ENCODE results near the gene NKAIN2. TPM values are rescaled to one million over a fixed set of nuclear protein-coding genes. Genes with fewer than 3 reads are reported as not detected.
"Not testable (repeated sequence)": the region's sequence is repeated elsewhere in the genome, so short reads cannot be mapped to it uniquely, and the experiment has no call there.

The NKAIN2 gene
- polyA plus RNA-seq, 1 of the 3 experiments (the other 2 are of a cell fraction): not detected

DNA sequence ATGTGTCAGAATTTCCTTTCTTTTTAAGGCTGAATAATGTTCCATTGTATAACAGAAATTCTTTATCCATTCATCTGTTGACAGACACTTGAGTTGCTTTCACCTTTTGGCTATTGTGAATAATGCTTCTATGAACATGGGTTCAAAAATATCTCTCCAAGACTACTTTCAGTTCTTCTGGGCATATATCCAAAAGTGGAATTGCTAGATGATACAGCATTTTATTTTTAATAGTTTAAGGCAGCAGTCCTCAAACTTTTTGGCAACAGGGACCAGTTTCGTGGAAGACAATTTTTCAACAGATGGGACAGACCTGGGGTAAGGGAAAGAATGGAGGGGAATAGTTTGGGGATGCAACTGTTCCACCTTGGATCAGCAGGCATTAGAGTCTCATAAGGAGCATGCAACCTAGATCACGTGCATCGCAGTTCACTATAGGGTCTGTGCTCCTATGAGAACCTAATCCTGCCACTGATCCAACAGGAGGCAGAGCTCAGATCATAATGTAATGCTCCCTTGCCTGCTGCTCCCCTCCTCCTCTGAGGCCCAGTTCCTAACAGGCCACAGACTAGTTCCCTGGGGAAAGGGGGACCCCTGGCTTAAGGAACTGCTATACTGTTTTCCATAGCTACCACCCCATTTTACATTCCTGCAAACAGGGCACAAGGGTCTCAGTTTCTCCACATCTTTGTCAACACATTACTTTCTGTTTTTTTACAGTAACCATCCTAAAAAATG is 918.6 kb downstream of the NKAIN2 start:
- no peak for TF ChIP-seq RCOR1 (IDR thresholded peaks at IDR 0.05; ENCODE audit: low read length)
- H3K4me2 ChIP-seq: no peak overlapping the region
- no peak overlapping the region for H3K9ac ChIP-seq
- H3K79me2 ChIP-seq (ENCODE audit: insufficient read depth): no peaks in the 10 kb centered on the region
- H3K27me3 ChIP-seq (ENCODE audit: insufficient read depth): no peaks in the 10 kb centered on the region
- H3K4me3 ChIP-seq (ENCODE audit: low read depth in 2 of 2, low read length in 1 of 2): no peak overlapping the region
- ChIA-PET CTCF (no interaction called here), POLR2A (no interaction called here)
- no peaks in the 10 kb centered on the region for H3K9me2 ChIP-seq
- no peaks in the 10 kb centered on the region for H3F3A ChIP-seq (replicated peaks; ENCODE audit: insufficient read depth)
- no peaks in the 10 kb centered on the region for H4K20me1 ChIP-seq (ENCODE audit: insufficient read depth)
- no peak overlapping the region for H2AFZ ChIP-seq (ENCODE audit: low read depth)
- DNase-seq: no peak
- WGBS (ENCODE audit: low lambda C conversion rate): 8% methylated on average over 3 of the region's 3 CpGs
- H3K4me1 ChIP-seq (ENCODE audit: control insufficient read depth in 1 of 2, insufficient read depth in 2 of 2, low read depth in 1 of 2, low read length in 1 of 2): no peaks in the 10 kb centered on the region
- no peak overlapping the region for H3K27ac ChIP-seq (ENCODE audit: low read depth in 2 of 2, low read length in 1 of 2)
- H3K9me3 ChIP-seq: no peaks in the 10 kb centered on the region
- no peaks in the 10 kb centered on the region for H3K36me3 ChIP-seq (replicated peaks in 1 of 2; ENCODE audit: control insufficient read depth in 1 of 2, insufficient read depth in 2 of 2, low read length in 1 of 2)

GRCh38 chr6:124723671-124724070 is 920.0 kb downstream of the NKAIN2 start:
- no peaks in the 10 kb centered on the region for H3K27me3 ChIP-seq (ENCODE audit: insufficient read depth)
- H3K9me3 ChIP-seq: no peaks in the 10 kb centered on the region
- H4K20me1 ChIP-seq (ENCODE audit: insufficient read depth): no peaks in the 10 kb centered on the region
- no peaks in the 10 kb centered on the region for H3K9me2 ChIP-seq
- no peak for DNase-seq
- H3K27ac ChIP-seq (ENCODE audit: low read depth in 2 of 2, low read length in 1 of 2): no peak overlapping the region
- TF ChIP-seq SIN3A (IDR thresholded peaks at IDR 0.05; ENCODE audit: borderline replicate concordance, low read depth, low read length): no peak
- TF ChIP-seq TCF12 (IDR thresholded peaks at IDR 0.05): no peak
- TF ChIP-seq, protein P1, sequence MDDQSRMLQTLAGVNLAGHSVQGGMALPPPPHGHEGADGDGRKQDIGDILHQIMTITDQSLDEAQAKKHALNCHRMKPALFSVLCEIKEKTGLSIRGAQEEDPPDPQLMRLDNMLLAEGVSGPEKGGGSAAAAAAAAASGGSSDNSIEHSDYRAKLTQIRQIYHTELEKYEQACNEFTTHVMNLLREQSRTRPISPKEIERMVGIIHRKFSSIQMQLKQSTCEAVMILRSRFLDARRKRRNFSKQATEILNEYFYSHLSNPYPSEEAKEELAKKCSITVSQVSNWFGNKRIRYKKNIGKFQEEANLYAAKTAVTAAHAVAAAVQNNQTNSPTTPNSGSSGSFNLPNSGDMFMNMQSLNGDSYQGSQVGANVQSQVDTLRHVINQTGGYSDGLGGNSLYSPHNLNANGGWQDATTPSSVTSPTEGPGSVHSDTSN (IDR thresholded peaks at IDR 0.05): no peak
- TF ChIP-seq TAF1 (IDR thresholded peaks at IDR 0.05; ENCODE audit: borderline replicate concordance, low read depth, low read length): no peak
- TF ChIP-seq RXRA (IDR thresholded peaks at IDR 0.05; ENCODE audit: borderline replicate concordance, low read depth): no peak
- no peak overlapping the region for H3K4me2 ChIP-seq
- ChIA-PET CTCF (interaction anchor here (1.3 kb wide), 1 partner anchor 10 kb away, joined by 3 read pairs; no protein-coding TSS in a partner anchor), POLR2A (no interaction called here)
- H3K4me3 ChIP-seq (ENCODE audit: low read depth in 2 of 2, low read length in 1 of 2): no peak overlapping the region
- no peaks in the 10 kb centered on the region for H3K36me3 ChIP-seq (replicated peaks in 1 of 2; ENCODE audit: control insufficient read depth in 1 of 2, insufficient read depth in 2 of 2, low read length in 1 of 2)
- no peaks in the 10 kb centered on the region for H3K4me1 ChIP-seq (ENCODE audit: control insufficient read depth in 1 of 2, insufficient read depth in 2 of 2, low read depth in 1 of 2, low read length in 1 of 2)
- no peak overlapping the region for H2AFZ ChIP-seq (ENCODE audit: low read depth)
- H3K9ac ChIP-seq: no peak overlapping the region
- H3K79me2 ChIP-seq (ENCODE audit: insufficient read depth): no peaks in the 10 kb centered on the region
- H3F3A ChIP-seq (replicated peaks; ENCODE audit: insufficient read depth): no peaks in the 10 kb centered on the region

DNA sequence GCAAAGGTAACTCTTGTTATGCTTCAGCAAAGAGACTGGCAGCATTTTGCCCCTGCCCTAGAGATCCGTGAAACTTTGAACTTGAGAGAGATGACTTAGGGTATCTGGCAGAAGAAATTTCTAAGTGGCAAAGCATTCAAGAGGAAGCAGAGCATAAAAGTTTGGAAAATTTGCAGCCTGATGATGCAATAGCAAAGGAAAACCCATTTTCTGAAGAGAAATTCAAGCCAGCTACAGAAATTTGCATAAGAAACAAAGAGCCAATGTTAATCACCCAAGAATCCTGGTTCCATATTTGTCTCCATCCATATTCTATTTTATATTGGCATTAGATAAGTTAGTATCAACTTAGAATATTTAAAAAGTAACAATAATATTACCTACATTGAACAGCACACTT is 934.1 kb downstream of the NKAIN2 start:
- H3K4me3 ChIP-seq (ENCODE audit: low read depth in 2 of 2, low read length in 1 of 2); H3K79me2 ChIP-seq (ENCODE audit: insufficient read depth); H2AFZ ChIP-seq (ENCODE audit: low read depth); DNase-seq; H3K9ac ChIP-seq; H3K4me2 ChIP-seq; H3K27me3 ChIP-seq (ENCODE audit: insufficient read depth); POLR2A ChIA-PET; H3K27ac ChIP-seq (ENCODE audit: low read depth in 2 of 2, low read length in 1 of 2); H3K4me1 ChIP-seq (ENCODE audit: control insufficient read depth in 1 of 2, insufficient read depth in 2 of 2, low read depth in 1 of 2, low read length in 1 of 2); CTCF ChIA-PET; H3K9me2 ChIP-seq; H4K20me1 ChIP-seq (ENCODE audit: insufficient read depth); H3K36me3 ChIP-seq (replicated peaks in 1 of 2; ENCODE audit: control insufficient read depth in 1 of 2, insufficient read depth in 2 of 2, low read length in 1 of 2); H3F3A ChIP-seq (replicated peaks; ENCODE audit: insufficient read depth); H3K9me3 ChIP-seq: not testable (repeated sequence)
- 4% methylated on average over 1 of the region's 1 CpG for WGBS (ENCODE audit: low lambda C conversion rate)

All from SK-N-SH (cell line).